HG03342 (cell line): ENCODE data around the gene GPD1L.

Experiments used
- ATAC-seq: cut with Tn5 transposase; IDR thresholded peaks from one replicate; pipeline ENCODE4 v1.9.1; 2021; ENCODE audit warnings: mild to moderate bottlenecking, moderate library complexity; ENCODE audit not compliant: unreplicated experiment

Gene GPD1L

GRCh38 chr3:32132706-32133105, 26.3 kb downstream of the GPD1L start:
- ATAC-seq: no peak

GRCh38 chr3:32136703-32137102, 30.3 kb downstream of the GPD1L start:
- no peak for ATAC-seq

DNA sequence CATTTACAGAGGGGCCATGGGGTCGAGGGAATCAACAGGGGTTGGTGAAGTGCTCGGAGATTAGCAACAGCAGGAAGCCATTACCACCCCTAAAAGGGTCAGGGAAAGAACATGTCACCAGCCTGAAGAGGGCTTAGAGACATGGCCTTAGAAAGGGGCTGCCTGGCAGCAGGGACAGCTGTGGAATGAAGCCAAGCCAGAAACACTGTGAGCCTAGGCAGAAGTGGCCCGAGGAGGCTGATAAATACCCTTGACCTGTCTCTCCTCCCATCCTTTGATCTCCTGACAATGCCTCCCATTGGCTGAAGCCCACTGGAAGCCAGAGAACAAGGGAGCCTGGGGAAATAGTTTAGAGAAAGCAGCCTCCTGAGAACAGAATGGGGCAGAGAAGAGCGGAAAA, 31.4 kb downstream of the GPD1L start:
- no peak for ATAC-seq

- ATAC-seq: no peak
Observed at GRCh38 chr3:32138545-32139104, 32.2 kb downstream of the GPD1L start.

- ATAC-seq: no peak
Observed at GRCh38 chr3:32140943-32141342, 34.5 kb downstream of the GPD1L start.

DNA sequence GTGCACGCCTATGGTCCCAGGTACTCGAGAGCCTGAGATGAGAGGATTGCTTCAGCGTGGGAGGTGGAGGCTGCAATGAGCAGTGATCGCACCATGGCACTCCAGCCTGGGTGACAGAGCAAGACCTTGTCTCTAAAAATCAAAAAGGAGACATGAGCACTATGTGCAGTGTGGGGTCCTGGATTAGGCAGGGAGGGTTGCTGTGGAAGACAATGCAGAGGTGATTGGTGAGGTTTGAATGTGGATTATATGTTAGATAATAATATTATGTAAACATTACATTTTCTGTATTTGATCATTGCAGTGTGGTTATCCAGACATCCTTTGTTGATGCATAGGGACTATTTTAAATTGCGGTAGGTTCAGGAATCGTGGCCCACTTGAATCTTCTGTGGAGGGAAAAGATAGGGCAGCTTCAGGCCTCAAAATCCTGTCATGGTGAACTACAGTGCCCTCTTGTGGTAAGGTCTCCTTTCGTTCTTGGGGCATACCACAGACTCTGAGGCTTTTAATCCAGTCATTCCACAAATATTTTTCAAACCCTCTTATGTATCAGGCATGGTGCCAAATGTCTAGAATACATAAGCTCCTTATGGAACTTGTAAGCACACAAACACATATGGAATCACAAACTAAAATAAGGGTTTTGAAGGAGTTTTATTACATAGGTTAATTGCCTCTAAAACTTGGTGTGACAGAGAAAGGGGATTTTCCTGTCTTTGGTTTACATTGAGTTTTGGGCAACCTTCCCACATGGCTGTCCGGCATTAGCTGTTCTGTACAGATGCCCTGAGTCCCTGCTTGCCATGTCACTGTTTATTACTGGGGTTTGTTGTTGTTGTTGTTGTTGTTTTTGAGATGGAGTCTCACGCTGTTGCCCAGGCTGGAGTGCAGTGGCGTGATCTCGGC, 37.7 kb downstream of the GPD1L start:
- peak; percentile 75 for ATAC-seq

GRCh38 chr3:32146746-32147211, 40.4 kb downstream of the GPD1L start:
- ATAC-seq: peak; percentile 53

- no peak for ATAC-seq
Observed at GRCh38 chr3:32147509-32147908, 41.1 kb downstream of the GPD1L start.

DNA sequence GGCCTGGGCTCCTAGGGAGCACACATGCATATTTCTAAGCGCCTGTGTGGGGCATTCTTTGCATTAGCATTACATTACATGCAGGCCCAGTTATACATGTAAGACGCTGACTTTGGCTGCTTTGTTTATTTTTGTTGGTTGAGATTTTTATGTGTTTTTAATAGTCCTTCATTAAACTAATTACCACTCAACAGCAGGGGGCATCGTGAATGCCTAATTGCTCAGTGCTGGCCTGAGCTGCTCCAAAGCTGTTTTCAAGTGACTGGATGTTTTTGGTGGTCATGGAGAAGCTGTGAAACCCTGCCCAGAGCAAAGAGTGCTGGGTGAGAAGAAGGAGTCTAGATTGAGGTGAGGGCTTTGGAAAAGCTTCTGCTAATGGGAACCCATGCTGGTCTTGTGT, 41.5 kb downstream of the GPD1L start:
- ATAC-seq: no peak

GRCh38 chr3:32148351-32148750, 41.9 kb downstream of the GPD1L start:
- ATAC-seq: no peak

DNA sequence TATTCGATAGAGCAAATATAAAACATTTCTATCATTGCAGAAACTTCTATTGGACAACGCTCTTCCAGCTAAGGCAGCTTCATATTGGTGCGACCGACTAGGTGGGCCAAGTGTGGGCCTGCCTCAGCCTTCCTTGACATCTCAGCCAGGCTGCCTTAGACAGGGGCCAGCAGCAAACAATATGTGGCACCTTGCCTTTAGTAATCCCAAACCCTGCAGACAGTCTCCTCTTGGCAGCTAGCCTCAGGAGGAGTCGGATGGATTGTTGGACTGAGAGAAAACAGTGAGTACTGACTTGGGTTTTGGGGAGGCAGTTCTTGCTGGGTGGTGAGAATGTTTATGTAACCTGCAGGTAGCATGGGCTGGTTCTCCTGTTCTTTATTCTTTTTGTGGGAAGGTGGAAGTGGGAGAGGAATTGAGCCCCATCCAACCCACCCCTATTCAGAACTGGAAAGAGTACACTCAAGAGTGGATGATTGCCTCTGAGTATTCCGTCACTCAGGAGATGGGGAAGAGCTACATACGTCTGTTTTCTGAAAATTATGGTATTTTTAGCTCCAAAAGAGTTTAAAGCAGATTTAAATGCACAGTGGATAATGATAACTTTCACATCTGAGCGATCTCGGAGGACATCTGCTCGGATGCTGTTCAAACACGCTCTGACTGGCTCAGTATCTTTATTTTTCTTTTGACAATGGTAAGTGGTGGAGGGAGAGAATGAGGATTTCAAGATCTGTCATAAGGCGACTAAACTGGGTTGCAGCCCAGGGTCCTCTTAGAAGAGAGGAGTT, 47.2 kb downstream of the GPD1L start:
- ATAC-seq: no peak

- ATAC-seq: no peak
Observed at GRCh38 chr3:32154205-32154579, 47.8 kb downstream of the GPD1L start.

- ATAC-seq: no peak
Observed at GRCh38 chr3:32155117-32155516, 48.7 kb downstream of the GPD1L start.

DNA sequence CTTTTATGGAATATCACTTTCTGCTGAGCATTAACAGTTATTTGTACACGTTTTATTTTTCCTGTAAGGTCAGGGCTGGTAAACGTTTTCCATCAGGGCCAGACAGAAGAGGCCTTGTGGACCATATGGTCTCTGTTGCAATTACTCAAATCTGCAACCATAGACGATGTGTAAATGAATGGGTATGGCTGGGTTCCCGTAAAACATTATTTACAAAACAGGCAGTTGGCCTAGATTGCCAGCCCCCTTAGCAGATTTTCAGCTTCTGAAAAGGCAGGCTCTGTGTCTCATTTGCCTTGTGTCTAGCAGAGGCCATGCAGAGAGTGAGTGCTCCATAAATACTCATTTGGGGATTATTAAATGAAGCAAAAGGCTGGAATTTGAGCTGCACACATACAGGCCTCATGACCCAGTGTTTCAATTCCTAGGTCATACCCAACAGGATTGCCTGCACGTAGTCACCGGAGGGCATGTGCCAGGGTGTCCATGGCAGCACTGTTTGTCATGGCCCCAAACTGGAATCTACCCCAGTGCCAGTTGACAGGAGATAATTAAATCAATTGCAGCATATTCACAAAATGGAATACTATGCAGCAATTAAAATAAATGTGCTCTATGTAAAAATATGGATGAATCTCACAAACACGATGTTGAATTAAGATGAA, 51.3 kb downstream of the GPD1L start:
- no peak for ATAC-seq

- ATAC-seq: no peak
Observed at GRCh38 chr3:32160706-32161214, 54.3 kb downstream of the GPD1L start.

- ATAC-seq: no peak
Observed at GRCh38 chr3:32165442-32165841, 59.0 kb downstream of the GPD1L start.

DNA sequence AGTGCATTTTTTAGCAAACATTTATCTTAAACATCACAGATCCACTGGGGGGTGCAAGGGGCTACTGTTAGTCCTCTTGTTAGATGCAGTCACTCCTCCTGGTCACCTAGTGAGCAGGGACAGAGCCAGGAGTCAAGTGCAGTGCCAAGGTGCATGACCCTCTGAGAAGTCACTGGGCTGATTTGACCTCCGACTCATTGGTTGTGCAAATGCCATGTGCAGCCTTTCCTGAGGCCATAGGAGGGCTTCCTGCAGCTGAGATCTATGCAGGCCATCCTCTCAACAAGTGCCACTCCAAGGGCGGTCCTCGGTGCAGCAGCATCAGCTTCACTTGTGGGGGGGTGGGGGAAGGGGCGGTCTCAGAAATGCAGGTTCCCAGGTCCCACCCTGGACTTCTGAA, 60.2 kb downstream of the GPD1L start:
- ATAC-seq: no peak

- no peak for ATAC-seq
Observed at GRCh38 chr3:32172420-32172819, 66.0 kb downstream of the GPD1L start.

DNA sequence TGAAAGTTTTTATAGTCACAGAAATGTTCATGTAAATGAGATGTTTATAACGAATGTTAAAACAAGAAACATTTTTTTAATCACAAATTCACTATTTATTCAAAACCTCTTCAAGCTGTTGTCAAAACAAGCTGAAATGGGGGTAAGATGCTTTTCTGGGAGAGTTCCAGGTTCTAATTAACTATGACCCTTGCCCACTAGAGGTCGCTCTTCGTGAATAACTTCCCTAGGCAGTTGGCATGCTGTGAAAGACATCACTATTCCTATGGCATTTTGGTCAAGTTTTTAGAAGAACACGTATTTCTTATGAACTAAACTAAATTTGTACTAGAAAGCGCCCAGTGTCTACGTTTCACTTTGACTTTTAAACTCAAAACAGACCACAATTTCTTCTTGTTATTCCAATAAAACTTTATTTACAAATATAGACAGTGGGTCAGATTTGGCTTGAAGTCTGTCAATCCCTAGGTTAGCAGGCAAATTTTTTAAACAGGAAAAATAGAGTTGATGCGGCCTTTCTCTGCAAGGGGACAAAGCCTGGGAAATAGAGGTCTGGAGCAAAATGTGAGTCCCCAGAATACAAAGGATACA, 69.3 kb downstream of the GPD1L start:
- no peak for ATAC-seq

DNA sequence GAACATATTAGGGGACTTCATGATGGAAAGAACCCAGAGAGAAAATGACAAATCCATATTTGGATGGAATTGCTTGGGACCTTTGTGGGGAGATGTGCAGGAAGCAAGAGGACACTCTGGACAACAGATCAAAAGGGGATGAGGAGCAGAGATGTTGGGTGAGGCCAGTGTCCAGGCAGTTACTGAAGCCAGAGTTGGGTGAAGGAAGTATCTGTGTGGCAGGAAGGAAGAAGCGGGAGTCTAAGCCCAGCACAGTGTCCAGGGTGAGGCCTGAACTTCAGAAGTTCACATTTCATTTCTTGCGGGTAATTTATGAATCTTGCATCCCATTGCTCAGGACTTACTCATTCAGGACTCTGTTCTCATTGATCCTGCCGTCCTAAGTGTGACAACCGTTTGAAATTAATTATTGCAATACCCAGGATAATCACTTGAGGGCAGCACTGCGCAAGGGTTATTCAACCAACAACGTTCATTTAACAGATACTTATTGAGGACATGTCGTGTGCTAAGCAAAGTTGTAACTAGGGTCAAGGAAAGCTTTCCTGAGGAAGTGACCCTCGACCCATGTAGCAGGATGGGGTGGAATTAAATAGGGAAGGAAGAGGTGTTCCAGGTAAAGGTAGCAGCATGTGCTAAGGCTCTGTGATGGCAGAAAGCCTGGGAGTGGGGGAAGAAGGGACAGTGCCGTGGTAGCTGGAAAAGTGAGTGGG, 70.7 kb downstream of the GPD1L start:
- peak; percentile 46 for ATAC-seq
